Middle frontal gyrus (tissue), 1 donor: ENCODE results near the gene GSTM2.
"Not testable (repeated sequence)": the region's sequence is repeated elsewhere in the genome, so short reads cannot be mapped to it uniquely, and the experiment has no call there.

Experiments used
- DNase-seq: peaks from one replicate; pipeline ENCODE4 v3.0.0-alpha.2; 2015; ENCODE audit warnings: low spot score; ENCODE audit errors: extremely low spot score

The GSTM2 gene

DNA sequence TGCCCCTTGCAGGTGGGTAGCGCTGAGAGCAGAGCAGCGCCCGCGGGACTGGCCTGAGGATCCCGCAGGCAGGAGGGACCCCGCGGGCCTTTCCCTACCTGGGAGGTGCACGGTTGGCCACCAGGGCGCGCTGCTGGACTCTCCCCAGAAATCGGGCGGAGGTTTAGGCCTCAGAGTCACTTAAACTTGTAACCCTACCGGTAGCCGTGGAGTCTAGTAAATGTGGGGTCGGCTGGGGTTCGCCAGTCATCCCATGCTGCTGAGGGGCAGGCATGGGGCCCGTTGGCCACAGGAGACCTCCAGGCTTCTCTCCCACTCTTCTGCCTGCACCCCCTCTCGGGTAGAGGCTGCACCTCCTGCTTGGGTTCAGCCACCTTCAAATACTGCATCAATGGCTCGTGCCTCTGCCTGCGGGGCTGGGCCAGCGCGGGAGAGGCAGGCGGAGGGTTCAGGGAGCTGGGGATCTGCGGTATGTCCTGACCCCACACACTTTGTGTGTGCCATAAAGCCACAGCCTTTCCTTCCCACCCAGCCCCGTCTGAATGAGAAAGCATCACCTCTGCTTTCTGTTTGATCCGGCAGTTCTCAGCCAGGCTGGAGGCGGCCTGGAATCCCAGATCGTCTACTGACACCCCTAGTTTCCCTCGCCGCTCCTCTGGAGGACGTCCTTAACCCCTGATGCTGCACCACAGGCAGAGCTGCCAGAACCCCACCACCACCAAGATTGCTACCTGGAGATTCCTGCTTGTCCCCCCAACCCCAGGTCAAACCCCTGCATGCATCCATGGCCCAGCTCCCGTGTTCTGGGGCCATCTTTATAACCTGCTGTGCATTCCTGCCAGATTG is 24.2 kb upstream of the GSTM2 start:
- DNase-seq: no peak

DNA sequence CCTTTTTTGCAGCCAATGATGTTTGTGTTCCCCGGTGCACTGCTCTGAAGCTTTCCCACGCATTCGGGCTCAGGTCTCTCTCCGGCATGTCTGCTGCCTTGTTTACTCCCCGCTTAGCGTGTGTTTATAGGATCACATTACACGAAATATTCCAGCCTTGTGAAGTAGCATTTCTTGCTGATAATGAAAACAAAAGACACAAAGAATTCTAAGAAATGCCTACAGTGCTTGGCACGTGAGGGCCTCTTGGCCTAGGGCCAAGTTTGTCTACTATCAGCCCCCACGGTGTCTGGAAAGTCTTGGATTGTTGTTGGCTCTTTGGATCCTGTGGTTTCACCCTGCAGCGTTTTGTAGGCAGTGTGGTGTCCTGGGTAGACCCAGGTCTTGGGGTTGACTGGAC is 23.2 kb upstream of the GSTM2 start:
- DNase-seq: no peak

DNA sequence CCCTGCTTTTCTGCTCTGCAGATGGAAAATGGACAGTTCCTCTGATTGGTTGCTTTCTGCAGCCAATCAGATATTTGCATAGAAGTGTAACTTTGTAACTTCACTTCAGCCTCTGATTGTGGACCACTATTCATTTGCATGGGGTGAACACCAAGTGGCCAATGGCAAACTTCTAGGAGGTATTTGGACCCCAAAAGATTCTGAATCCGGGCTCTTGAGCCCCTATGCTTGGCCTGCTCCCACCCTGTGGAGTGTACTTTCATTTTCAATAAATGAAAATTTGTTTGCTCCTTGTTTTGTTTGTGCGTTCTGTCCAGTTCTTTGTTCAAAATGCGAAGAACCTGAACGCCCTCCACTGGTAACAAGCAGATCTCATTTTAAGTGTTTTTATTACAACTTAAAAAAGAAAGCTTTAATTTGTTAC is 18.4 kb upstream of the GSTM2 start:
- DNase-seq: no peak

DNA sequence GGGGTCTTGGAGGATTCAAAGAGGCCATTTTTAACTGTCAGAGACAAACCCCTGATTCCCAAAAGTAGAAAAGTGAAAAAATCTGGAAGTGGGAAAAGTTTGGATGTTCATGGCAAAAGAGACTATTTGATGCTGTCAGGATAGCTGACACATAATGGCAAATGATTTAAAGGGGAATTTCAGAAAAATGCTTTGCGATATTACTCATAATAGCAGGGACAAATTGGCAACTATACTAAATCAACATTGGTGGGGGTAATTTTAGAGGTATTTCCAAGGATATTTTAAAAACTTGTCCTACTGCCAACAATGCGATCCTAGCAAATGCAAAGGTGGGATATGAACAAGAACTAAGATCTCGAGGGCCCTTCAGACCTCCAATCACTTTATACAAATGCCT is 17.2 kb upstream of the GSTM2 start:
- no peak for DNase-seq

DNA sequence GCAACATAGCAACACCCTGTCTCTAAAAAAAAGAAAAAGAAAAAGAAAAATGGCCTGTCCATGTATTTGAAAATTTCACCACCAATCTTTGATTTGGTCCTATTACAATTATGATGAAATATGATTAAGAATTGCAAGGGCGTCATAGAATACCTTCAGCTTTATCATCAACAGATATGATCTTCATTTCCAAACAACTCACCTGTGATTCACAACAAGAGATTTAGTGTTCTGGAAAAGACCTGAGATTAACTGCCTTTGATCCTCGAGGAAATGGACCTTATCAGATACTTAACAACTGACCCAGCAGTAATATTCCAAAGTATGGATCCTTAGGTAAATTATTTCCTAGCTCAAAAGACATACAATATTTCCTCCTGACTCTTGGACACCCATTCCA is 15.5 kb upstream of the GSTM2 start:
- DNase-seq: no peak

DNA sequence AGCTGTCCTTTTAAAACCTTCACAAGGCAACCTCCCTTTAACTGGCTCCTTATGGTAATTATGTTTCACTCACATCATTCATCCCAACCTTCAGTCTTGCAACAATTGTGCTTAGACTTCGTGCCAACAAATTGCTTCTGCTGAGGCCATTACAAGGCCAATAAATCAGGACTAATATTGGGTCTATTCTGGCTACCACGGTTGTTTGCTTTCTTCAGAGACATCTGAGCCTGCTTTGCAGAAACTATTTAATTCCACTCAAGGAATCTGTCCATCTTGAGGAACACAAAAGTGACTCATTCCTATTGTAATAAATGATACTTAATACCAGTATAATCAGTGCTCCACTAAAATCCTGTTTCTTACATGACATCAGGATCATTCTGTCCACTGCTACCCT is 14.6 kb upstream of the GSTM2 start:
- DNase-seq: no peak

DNA sequence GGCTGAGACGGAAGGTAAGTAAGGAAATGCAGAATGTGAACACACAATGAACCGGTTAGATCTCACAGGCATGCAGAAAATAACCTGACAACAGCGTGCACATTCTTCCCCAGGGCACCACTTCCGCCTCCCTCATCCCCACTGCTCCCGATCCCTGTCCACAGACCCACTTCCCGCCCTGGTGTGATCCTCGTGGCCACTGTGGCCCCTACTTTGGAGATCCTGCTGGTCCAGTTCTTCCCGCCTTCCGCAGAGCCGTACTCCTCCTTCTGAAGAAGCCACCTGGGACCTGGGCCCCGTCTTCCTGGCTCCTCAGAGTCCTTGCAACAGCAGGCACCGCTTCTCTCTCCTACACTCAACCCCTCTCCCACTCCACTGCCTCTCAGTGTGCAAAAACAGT is 13.3 kb upstream of the GSTM2 start:
- no peak for DNase-seq

DNA sequence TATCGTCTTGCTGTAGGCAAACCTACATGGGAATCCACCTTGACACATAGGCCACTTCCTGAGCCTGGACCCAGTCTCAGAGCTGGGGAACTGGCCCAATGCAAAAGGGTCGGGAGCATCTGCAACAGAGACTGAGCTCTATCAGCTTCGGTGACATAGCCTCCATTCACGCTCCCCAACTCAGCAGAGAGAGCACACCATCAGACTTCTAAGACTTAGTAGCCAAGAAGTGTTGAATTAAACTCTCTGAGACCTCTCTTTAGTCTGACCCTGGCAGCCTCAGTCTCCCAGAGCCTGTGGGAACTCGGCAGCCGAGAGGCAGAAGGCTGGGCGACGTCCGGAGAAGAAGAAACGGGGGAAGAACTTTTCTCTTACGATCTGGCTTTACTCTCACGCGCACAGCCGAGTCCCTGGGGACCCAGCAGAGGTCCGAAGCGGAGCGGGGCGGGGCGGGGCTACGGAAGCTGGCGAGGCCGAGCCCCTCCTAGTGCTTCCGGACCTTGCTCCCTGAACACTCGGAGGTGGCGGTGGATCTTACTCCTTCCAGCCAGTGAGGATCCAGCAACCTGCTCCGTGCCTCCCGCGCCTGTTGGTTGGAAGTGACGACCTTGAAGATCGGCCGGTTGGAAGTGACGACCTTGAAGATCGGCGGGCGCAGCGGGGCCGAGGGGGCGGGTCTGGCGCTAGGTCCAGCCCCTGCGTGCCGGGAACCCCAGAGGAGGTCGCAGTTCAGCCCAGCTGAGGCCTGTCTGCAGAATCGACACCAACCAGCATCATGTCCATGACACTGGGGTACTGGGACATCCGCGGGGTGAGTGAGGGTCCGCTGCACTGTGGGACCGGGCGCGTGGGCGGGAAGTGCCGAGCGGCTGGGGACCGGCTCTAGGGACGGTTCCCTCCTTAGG is 12.0 kb upstream of the GSTM2 start, which contains the start of gene GSTM4:
Gene GSTM4, plus strand, starts transcription at position 485 of the 905 bp plus-strand sequence. Its CDS starts 291 bp downstream, at position 776.
- peak; percentile 49 for DNase-seq

DNA sequence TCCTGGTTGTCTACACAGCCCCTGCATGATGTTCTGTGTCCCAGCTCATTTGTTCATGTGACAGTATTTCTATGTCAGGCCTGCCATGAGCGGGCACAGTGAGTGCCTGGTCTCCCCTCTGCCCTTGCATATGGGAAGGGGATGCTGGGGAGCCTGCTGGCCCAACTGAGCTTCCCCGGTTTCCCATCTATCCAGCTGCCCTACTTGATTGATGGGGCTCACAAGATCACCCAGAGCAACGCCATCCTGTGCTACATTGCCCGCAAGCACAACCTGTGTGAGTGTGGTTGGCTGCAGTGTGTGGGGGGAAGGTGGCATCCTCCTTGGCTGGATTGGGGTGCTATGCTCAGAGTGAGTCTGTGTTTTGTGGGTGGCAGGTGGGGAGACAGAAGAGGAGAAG is 10.5 kb upstream of the GSTM2 start:
- no peak for DNase-seq

DNA sequence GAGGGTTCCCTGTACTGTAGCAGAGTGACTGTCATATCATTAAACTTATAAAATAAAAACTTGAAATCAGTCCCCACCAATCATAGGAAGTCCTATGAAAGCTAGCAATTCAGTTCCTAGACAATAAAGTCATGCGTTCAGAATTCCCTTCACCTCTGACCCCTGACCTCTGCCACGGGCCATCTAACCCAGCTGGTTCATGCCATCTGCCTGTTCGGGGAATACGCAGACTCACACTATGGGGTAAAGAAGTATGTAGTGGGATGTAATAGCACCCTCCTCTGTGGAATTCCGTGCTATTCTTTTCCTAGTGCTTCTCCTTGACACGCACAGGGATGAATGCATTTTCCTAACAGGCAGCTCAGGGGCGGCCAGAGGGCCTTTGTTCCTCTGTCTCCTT is 9.9 kb upstream of the GSTM2 start:
- no peak for DNase-seq

DNA sequence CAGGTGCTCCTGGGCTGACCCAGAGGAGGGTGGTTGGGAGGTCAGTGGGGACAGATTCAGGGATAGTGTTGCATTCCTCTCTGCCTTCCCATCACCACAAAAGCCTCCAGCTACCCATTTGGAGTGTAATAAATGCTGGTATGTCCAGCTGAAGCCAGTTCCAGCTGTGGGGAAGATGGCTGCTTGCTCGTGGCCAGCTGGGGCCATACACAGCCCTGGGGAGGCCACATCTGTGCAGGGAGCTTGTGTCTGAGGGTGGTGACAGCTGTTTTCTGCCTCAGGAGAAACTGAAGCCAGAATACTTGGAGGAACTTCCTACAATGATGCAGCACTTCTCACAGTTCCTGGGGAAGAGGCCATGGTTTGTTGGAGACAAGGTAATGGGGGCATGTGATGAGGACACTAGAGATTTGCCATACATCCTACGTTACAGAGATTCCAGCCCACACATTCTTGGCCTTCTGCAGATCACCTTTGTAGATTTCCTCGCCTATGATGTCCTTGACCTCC is 9.3 kb upstream of the GSTM2 start:
- DNase-seq: no peak

DNA sequence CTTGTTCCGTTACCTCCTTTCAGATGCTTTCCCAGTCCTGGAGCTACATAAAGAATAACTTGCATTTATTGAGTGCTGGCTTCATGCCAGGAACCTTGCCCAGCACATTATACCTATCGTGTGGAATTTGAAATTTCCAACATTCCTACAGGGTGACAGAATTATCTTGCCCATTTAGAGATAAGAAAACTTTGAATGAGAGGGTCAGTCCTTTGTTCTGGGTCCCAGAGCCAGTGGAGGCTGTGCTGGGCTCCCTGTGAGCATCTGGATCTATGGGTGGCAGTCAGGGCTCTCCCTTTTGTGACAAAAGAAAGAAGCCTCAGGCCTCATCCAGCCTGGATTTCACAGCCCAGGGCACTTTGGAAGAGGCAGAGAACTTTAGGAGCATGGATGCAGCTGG is 8.7 kb upstream of the GSTM2 start:
- no peak for DNase-seq

DNA sequence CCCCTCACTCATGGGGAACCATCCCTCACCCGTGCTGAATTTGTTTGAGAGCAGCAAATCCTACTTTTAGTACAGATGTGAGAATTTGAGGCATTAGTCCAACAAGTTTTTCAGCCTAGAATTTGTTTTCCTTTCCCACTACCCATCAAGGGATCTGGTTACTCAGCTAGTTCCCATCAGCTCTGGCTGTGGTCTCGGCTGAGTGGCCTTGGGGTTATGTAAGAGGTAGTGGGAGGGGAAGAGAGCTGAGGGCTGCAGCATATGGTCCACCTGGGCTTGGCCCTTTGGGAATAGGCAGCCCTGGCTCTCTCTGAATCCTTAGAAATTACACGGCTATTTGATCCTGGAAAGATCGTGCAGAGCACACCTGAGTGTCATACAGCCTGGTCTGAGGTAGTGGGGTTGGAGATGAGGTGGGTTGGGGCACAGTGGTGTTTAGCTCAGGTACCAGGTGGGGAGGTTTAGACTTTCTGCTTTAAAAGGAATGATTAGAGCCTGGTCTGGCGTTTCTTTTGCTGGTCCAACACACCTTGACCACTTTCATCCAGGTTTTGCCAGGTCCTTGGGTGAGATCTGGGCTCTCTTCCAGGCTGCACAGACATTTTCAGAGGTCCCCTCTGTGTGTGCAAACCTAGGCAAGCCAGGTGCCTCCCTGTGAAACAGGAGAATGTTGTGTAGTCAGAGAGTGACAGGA is 7.7 kb upstream of the GSTM2 start:
- no peak for DNase-seq

DNA sequence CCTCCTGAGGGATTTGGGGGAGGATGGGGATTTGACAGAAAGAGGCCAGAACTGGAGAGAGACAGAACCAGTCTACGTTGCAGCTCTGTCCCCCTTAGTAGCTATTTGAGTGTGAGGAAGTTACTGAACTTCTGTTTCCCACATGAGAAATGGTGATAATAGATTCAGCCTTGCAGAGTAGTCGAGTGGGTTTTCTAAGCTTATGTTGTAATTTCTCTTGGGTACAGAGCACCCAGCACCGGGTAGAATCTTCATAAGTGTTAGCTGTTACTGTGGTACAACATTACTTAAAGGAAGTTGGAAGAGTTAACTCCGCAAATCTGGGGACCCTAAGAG is 7.2 kb upstream of the GSTM2 start:
- not testable (repeated sequence) for DNase-seq

DNA sequence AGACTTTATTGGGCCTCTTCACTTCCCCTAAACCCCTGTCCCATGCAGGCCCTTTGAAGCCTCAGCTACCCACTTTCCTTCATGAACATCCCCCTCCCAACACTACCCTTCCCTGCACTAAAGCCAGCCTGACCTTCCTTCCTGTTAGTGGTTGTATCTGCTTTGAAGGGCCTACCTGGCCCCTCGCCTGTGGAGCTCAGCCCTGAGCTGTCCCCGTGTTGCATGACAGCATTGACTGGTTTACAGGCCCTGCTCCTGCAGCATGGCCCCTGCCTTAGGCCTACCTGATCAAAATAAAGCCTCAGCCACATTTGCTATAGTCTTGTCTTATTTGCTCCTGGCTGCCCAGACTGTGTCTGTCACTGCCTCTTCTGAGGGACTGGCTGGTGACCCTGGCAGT is 6.5 kb upstream of the GSTM2 start:
- DNase-seq: no peak

DNA sequence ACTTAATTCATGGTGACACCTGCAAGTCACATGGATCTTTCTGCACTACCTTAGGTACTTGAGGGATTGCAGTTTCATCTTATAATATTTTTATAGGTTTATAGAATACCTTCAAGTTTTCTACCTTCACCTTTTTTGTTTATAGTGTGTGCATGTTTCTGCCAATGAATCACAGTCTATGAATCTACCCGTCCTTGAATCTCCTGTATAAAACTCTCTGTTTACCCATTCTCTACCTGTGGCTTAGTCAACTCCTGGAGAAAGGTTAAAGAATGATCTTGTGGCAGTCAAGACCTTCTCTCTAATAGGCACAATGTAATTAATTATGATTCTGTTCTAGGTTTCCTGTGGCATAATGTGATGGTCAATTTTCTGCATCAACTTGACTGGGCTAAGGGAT is 3.2 kb upstream of the GSTM2 start:
- no peak for DNase-seq

DNA sequence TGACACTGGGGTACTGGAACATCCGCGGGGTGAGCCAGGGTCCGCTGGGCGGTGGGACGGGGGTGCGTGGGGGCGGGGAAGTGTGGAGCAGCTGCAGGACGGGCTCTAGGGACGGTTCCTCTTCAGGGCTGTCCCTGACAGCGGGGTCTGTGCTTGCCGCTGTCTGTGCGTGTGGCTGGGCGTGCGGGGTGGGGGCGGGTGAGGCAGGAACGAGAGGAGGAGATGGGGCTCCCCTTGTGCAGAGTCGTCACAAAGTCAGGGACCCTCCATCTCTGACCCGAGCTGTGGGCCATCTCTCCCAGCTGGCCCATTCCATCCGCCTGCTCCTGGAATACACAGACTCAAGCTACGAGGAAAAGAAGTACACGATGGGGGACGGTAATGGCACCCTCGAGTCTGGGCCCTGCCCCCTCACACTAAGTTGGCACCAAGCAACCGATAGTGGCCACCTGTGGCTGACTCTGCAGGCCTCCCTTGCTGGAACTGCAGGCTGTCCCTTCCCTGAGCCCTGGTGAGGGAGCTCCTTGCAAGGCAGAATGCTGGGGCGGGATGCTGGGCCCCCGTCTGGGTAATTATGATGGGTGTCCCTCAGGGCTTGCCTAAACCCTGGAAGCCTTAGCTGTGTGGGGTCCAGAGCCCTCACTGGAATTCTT is 392 bp downstream of the GSTM2 start:
- no peak for DNase-seq

DNA sequence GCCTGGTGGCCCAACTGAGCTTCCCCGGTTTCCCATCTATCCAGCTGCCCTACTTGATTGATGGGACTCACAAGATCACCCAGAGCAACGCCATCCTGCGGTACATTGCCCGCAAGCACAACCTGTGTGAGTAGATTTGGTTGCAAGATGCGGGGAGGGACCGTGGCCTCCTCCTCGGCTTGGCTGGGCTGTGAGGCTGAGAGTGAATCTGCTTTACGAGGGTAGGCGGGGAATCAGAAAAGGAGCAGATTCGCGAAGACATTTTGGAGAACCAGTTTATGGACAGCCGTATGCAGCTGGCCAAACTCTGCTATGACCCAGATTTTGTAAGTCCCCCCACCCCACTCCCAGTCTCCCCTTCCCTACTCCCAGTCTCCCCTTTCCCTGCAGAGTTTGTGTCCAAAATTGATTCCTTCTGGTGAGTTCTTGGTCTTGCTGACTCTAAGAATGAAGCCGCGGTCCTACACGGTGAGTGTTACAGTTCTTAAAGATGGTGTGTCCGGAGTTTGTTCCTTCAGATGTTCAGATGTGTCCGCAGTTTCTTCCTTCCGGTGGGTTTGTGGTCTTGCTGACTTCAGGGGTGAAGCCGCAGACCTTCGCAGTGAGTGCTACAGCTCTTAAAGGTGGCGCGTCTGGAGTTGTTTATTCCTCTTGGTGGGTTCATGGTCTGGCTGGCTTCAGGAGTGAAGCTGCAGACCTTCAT is 1.5 kb downstream of the GSTM2 start:
- no peak for DNase-seq

DNA sequence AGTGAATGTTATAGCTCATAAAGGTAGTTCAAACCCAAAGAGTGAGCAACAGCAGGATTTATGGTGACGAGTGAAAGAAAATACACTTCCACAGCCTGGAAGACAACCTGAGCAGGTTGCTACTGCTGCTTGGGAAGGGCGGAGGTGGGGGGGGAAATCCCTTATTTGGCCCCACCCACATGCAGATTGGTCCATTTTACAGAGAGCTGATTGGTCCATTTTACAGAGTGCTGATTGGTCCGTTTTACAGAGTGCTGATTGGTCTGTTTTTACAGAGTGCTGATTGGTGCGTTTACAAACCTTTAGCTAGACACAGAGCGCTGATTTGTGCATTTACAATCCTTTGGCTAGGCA is 2.1 kb downstream of the GSTM2 start:
- not testable (repeated sequence) for DNase-seq

DNA sequence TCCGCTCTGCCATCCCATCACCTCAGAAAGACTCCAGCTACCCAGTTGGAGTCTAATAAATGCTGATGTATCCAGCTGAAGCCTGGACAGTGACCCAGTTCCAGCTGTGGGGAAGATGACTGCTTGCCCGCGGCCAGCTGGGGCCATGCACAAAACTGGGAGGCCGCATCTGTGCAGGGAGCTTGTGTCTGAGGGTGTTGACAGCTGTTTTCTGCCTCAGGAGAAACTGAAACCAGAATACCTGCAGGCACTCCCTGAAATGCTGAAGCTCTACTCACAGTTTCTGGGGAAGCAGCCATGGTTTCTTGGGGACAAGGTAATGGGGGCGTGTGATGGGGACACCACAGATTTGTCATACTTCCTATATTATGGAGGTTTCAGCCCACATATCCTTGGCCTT is 3.2 kb downstream of the GSTM2 start:
- no peak for DNase-seq

DNA sequence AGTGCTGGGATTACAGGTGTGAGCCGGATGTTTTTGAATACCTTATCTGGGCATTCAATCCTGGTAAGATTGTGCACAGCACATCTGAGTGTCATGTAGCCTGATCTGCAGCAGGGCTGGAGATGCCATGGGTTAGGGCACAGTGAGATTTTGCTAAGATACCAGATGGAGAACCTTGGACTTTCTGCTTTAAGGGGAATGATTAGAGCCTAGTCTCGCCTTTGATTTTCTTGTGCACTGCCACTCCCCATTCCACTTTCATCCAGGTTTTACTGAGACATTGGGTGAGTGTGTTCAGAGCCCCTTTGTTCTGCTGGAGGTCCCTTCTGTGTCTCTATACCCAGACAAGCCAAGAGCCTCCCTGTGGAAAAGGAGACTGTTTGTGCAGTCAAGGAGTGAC is 6.0 kb downstream of the GSTM2 start:
- not testable (repeated sequence) for DNase-seq
